ENCODE data around the gene C1RL.
"Not testable (repeated sequence)": the region's sequence is repeated elsewhere in the genome, so short reads cannot be mapped to it uniquely, and the experiment has no call there.

Gene C1RL

DNA sequence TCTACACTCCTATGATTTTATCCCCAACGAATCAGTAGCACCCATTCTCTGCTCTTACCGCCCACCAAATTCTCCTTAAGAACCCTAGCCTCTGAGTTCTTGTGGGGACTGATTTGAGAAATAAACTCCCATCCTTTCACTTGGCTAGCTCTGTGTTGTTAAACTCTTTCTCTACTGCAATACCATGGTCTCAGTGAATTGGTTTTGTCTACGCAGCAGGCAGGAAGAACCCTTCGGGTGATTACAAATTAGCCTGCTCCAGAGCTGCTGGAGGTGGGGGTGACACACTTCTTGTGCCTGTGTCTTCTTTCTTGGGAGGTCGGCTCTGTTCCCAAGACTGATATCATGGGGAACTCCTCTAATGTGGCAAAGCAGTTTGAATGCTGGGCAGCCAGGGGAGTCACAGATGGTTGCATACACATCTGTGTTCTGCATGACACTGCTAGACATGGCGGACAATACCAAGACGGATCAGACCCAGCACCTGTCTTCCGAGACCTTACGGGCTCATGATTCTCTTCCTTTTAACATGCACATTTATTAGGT lies 50.1 kb downstream of the C1RL start:
- no peak for DNase-seq

DNA sequence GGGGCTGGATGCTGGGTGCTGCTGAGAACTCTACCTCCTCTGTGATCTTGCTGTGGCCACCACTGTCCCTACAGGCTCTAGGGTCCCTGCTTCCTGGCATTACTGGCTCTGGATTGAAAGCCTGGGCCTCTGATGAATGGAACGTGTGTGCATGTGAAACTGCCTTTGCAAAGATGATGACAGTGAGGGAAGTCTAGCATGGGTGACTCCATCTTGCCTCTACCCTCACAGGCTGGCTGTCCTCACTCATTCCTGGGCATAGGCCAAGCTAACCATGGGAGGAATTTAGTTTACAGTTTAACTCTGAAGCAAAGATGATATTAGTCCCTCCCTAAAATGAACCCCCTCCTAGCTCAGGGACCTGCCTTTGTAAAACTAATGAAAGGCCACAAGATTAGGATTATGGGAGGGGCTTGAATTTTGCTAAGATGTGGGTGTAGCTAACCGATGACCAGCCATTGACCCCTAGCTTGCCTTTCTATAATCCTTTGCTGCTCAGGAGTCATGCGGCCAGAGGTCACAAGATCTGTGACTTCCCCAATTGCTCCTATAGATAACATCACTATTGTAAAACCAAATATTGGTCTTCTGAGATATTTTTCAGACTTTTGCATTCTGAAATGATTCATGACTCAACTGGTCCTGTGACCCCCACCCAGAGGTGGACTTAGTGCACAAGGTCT lies 50.7 kb downstream of the C1RL start:
- no peak for DNase-seq

DNA sequence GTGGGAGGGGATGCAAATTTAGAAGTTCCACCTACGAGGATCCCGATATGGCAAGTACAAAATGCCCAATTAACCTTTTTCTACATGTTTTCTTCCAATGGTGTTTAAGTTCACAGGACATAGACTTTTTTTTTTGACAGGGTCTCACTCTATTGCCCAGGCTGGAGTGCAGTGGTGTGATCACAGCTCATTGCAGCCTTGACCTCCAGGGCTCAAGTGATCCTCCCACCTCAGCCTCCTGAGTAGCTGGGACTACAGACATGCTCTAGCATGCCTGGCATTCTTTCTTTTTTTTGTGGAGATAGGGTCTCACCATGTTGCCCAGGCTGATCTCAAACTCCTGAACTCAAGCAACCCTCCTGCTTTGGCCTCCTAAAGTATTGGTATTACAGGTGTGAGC lies 53.3 kb downstream of the C1RL start:
- not testable (repeated sequence) for DNase-seq

DNA sequence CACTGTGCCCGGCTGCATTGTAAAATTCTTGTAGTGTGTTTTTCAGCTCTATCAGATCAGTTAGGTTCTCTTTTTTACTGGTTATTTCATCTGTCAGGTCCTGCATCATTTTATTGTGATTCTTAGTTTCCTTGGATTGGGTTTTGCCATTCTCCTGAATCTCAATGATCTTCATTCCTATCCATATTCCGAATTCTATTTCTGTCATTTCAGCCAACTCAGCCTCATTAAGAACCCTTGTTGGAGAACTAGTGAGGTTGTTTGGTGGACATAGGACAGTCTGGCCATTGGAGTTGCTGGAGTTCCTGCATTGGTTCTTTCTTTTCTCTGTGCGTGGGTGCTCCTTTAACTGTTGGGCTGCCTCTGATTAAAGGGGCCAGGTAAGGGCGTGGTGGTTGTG lies 54.1 kb downstream of the C1RL start:
- DNase-seq = no peak

GRCh38 chr12:7049973-7050372 lies 59.0 kb downstream of the C1RL start:
- DNase-seq = not testable (repeated sequence)

DNA sequence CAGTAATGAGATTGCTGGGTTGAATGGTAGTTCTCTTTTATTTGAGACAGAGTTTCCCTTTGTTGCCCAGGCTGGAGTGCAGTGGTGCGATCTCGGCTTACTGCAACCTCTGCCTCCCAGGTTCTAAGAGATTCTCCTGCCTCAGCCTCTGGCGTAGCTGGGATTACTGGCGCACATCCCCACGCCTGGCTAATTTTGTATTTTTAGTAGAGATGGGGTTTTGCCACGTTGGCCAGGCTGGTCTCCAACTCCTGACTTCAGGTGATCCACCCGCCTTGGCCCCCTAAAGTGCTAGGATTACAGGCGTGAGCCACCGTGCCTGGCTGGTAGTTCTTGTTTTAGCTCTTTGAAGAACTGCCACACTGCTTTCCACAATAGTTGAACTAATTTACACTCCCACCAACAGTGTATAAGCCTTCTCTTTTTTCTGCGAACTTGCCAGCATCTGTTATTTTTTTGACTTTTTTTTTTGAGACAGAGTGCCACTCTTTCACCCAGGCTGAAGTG lies 59.5 kb downstream of the C1RL start:
- DNase-seq = not testable (repeated sequence)

DNA sequence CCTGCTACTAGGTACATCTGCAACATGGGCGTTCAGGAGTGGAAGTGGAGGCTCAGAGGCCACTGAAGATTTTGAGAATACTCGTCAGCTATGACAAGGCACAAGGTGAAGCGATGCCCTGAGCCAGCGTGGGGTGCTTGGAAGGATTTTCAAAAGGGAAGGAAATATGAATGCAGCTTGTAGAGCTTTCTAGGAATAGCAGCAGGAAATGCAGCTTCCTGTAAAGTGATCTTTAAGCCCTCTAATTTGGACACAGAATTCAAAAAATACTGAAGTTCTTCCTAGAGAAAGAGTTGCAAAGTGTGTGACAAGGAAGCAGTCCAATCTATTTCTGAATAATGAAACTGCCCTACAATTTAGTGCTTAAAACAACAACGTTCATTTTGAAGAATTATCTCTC lies 61.7 kb downstream of the C1RL start:
- DNase-seq = no peak

- no peak for DNase-seq
These were observed 62.5 kb downstream of the C1RL start for GRCh38 chr12:7046383-7047105.

DNA sequence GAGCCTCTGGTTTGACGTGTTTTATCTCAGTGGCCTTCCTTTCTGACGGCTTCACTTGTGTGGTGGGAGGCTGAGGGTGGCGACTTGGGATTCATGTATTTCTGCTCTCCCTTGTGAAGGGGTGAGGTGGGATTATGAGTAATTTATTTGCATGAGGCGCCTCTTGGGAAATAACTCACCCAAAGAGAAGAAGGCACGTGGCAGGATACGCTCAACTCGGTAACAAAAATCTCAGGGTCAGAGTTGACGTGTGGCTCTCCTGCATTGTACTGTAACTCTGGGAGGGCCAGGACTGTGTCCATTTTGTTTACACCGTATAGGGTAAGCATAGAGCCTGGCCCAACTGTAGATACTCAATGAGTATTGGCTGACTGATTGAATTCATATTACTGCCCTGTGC lies 63.1 kb downstream of the C1RL start:
- DNase-seq = no peak
